Forelimb muscle (tissue), 1 donor: Measurements from ENCODE around the gene C5orf15. TPM values are rescaled to one million over a fixed set of nuclear protein-coding genes. Genes with fewer than 3 reads are reported as not detected.

Experiments used
- DNase-seq: peaks from one replicate; pipeline ENCODE4 v3.0.0-alpha.2; 2013; ENCODE audit warnings: low read depth
- polyA plus RNA-seq: library from polyadenylated mRNA; unstranded; fragments of 120-200 nt; gene quantifications from one replicate; pipeline ENCODE4 v1.2.1, GENCODE V29; 2013; ENCODE audit not compliant: insufficient read length

C5orf15 gene
- polyA plus RNA-seq, 1 donor = 57.1 TPM

GRCh38 chr5:133924221-133924920, 44.1 kb downstream of the C5orf15 start:
- DNase-seq = no peak

GRCh38 chr5:133921979-133922378, 46.4 kb downstream of the C5orf15 start:
- DNase-seq = no peak

- DNase-seq = no peak
Measured at GRCh38 chr5:133921069-133921468, 47.4 kb downstream of the C5orf15 start.

GRCh38 chr5:133919148-133920136, 49.0 kb downstream of the C5orf15 start:
- no peak for DNase-seq

GRCh38 chr5:133918731-133919130, 49.7 kb downstream of the C5orf15 start:
- no peak for DNase-seq

- no peak for DNase-seq
Measured at GRCh38 chr5:133918316-133918715, 50.1 kb downstream of the C5orf15 start.

GRCh38 chr5:133917785-133918184, 50.6 kb downstream of the C5orf15 start:
- no peak for DNase-seq

GRCh38 chr5:133916914-133917313, 51.5 kb downstream of the C5orf15 start:
- no peak for DNase-seq

- no peak for DNase-seq
Measured at GRCh38 chr5:133916479-133916878, 51.9 kb downstream of the C5orf15 start.

GRCh38 chr5:133914434-133914833, 54.0 kb downstream of the C5orf15 start:
- no peak for DNase-seq

- DNase-seq = no peak
Measured at GRCh38 chr5:133913413-133914155, 54.8 kb downstream of the C5orf15 start.

GRCh38 chr5:133912951-133913350, 55.5 kb downstream of the C5orf15 start:
- DNase-seq = no peak

- DNase-seq = no peak
Measured at GRCh38 chr5:133910571-133910970, 57.9 kb downstream of the C5orf15 start.

GRCh38 chr5:133909603-133910002, 58.8 kb downstream of the C5orf15 start:
- DNase-seq = no peak

- DNase-seq = no peak
Measured at GRCh38 chr5:133907075-133907474, 61.4 kb downstream of the C5orf15 start.

GRCh38 chr5:133906303-133906702, 62.1 kb downstream of the C5orf15 start:
- no peak for DNase-seq

Other genes starting within 250 kb of the C5orf15 start
- gene VDAC1, start 36.4 kb upstream of the C5orf15 start, polyA plus RNA-seq = 214 TPM
- 2.6 TPM for gene TCF7, start 146.1 kb upstream of the C5orf15 start, polyA plus RNA-seq
- 360 TPM for gene SKP1, start 208.3 kb upstream of the C5orf15 start, polyA plus RNA-seq